Cardiac fibroblast (primary cell): Measurements from ENCODE around the gene EGFLAM.
"Not testable (repeated sequence)": the region's sequence is repeated elsewhere in the genome, so short reads cannot be mapped to it uniquely, and the experiment has no call there.

Experiments
- DNase-seq, 2 donors: peaks; one replicate each; pipeline versions ENCODE4 v3.0.0 to v3.0.0-alpha.2; 2010; ENCODE audit warnings: low read depth in 2 of 2
- H3K4me3 ChIP-seq, 2 donors: replicated peaks in 1 of 2; 1 replicate in 1 of 2; 2 replicates in 1 of 2; pipeline ENCODE4 v1.5.1; 2011; ENCODE audit warnings: low read depth in 2 of 2, low read length in 2 of 2, mild to moderate bottlenecking in 2 of 2, moderate library complexity in 1 of 2
- CTCF ChIP-seq: IDR thresholded peaks from one replicate; pipeline ENCODE4 v1.5.1; 2011; ENCODE audit warnings: low read depth, mild to moderate bottlenecking, low read length, inconsistent platforms

Gene EGFLAM

GRCh38 chr5:38331831-38332230 lies 73.5 kb downstream of the EGFLAM start:
- TF ChIP-seq CTCF = no peak
- H3K4me3 ChIP-seq = no peak overlapping the region
- DNase-seq = no peak

GRCh38 chr5:38333181-38333580 lies 74.8 kb downstream of the EGFLAM start:
- not testable (repeated sequence) for H3K4me3 ChIP-seq, DNase-seq

- TF ChIP-seq CTCF = no peak
- no peak overlapping the region for H3K4me3 ChIP-seq
- no peak for DNase-seq
Measured at GRCh38 chr5:38338455-38338854, 80.1 kb downstream of the EGFLAM start.

- DNase-seq = no peak
- H3K4me3 ChIP-seq = no peak overlapping the region
- no peak for TF ChIP-seq CTCF
Measured at GRCh38 chr5:38339446-38339845, 81.1 kb downstream of the EGFLAM start.

- H3K4me3 ChIP-seq = no peak overlapping the region
- no peak for DNase-seq
- TF ChIP-seq CTCF = no peak
Measured at GRCh38 chr5:38341056-38341455, 82.7 kb downstream of the EGFLAM start.

GRCh38 chr5:38341641-38342040 lies 83.3 kb downstream of the EGFLAM start:
- no peak for DNase-seq
- no peak overlapping the region for H3K4me3 ChIP-seq
- TF ChIP-seq CTCF = no peak

GRCh38 chr5:38342261-38342660 lies 83.9 kb downstream of the EGFLAM start:
- DNase-seq = no peak
- H3K4me3 ChIP-seq = no peak overlapping the region
- TF ChIP-seq CTCF = no peak
